MM.1S (cell line): ENCODE data around the gene CILP.

Source experiments
- CTCF ChIP-seq: fragments of 300-600 bp; sonication (generic); IDR thresholded peaks from 2 replicates; pipeline ENCODE4 v1.5.1; 2016; ENCODE audit warnings: antibody characterized with exemption, low read length, mixed read lengths
- EZH2 ChIP-seq: fragments of 300-600 bp; sonication (generic); optimal IDR thresholded peaks from 2 replicates; pipeline ENCODE3; 2017; ENCODE audit warnings: low read depth, mild to moderate bottlenecking, antibody characterized with exemption, low read length, mixed read lengths
- EZH2phosphoT487 ChIP-seq: fragments of 300-600 bp; sonication (generic); IDR thresholded peaks from 2 replicates; pipeline ENCODE4 v1.6.1; 2018; ENCODE audit warnings: antibody characterized with exemption, low read length

- TF ChIP-seq CTCF (no peak), EZH2phosphoT487 (no peak), EZH2 (no peak)
Observed at GRCh38 chr15:65184305-65184867, 26.9 kb downstream of the CILP start.
